IPS-18a (cell line): ENCODE results near the gene SSX2IP.

Experiments
- H3K27ac ChIP-seq: one replicate; pipeline ENCODE4 v1.5.1; 2013; ENCODE audit warnings: low read length
- H3K27me3 ChIP-seq: one replicate; pipeline ENCODE4 v1.6.1; 2013; ENCODE audit warnings: mild to moderate bottlenecking, low read length; ENCODE audit not compliant: control insufficient read depth, insufficient read depth
- H3K36me3 ChIP-seq: one replicate; pipeline ENCODE4 v1.6.1; 2013; ENCODE audit warnings: low read depth, low read length; ENCODE audit not compliant: control insufficient read depth
- H3K4me1 ChIP-seq: one replicate; pipeline ENCODE4 v1.6.1; 2013; ENCODE audit warnings: low read depth, low read length; ENCODE audit not compliant: control insufficient read depth
- H3K4me3 ChIP-seq: one replicate; pipeline ENCODE4 v1.5.1; 2013; ENCODE audit warnings: low read length
- H3K9ac ChIP-seq: one replicate; pipeline ENCODE4 v1.6.1; 2013; ENCODE audit warnings: mild to moderate bottlenecking, low read length, moderate library complexity
- H3K9me3 ChIP-seq: one replicate; pipeline ENCODE4 v1.6.1; 2013; ENCODE audit warnings: low read depth, low read length; ENCODE audit not compliant: control insufficient read depth

Gene SSX2IP

GRCh38 chr1:84632673-84633434 is 57.4 kb downstream of the SSX2IP start:
- Histone ChIP-seq H3K27me3 (no peaks in the 10 kb centered on the region), H3K36me3 (no peaks in the 10 kb centered on the region), H3K4me3 (no peak overlapping the region), H3K4me1 (no peaks in the 10 kb centered on the region), H3K27ac (no peak overlapping the region), H3K9me3 (no peaks in the 10 kb centered on the region), H3K9ac (no peak overlapping the region)

GRCh38 chr1:84632137-84632536 is 58.1 kb downstream of the SSX2IP start:
- H3K9me3 ChIP-seq = no peaks in the 10 kb centered on the region
- H3K27me3 ChIP-seq = no peaks in the 10 kb centered on the region

GRCh38 chr1:84624876-84625275 is 65.4 kb downstream of the SSX2IP start:
- Histone ChIP-seq H3K36me3 (no peaks in the 10 kb centered on the region), H3K27ac (no peak overlapping the region), H3K4me3 (no peak overlapping the region), H3K4me1 (no peaks in the 10 kb centered on the region), H3K9ac (no peak overlapping the region), H3K9me3 (no peaks in the 10 kb centered on the region), H3K27me3 (no peaks in the 10 kb centered on the region)

More at GRCh38 chr1:84632137-84632536, 58.1 kb downstream of the SSX2IP start:
- H3K9ac ChIP-seq = no peak overlapping the region
- no peak overlapping the region for H3K4me3 ChIP-seq
- no peaks in the 10 kb centered on the region for H3K4me1 ChIP-seq
- no peaks in the 10 kb centered on the region for H3K36me3 ChIP-seq
- no peak overlapping the region for H3K27ac ChIP-seq

GRCh38 chr1:84621553-84621952 is 68.7 kb downstream of the SSX2IP start:
- no peaks in the 10 kb centered on the region for H3K4me1 ChIP-seq
- no peak overlapping the region for H3K27ac ChIP-seq
- no peaks in the 10 kb centered on the region for H3K27me3 ChIP-seq
- no peaks in the 10 kb centered on the region for H3K9me3 ChIP-seq
- no peak overlapping the region for H3K9ac ChIP-seq
- H3K4me3 ChIP-seq = no peak overlapping the region
- H3K36me3 ChIP-seq = no peaks in the 10 kb centered on the region

- Histone ChIP-seq H3K27me3 (no peaks in the 10 kb centered on the region), H3K4me3 (peak overlapping the region; percentile 61), H3K9ac (no peak overlapping the region), H3K27ac (no peak overlapping the region), H3K9me3 (no peaks in the 10 kb centered on the region), H3K4me1 (no peaks in the 10 kb centered on the region), H3K36me3 (no peaks in the 10 kb centered on the region)
These were observed 69.4 kb downstream of the SSX2IP start for GRCh38 chr1:84620720-84621313.

GRCh38 chr1:84619383-84620102 is 70.7 kb downstream of the SSX2IP start:
- H3K9ac ChIP-seq = no peak overlapping the region
- H3K4me3 ChIP-seq = no peak overlapping the region
- H3K36me3 ChIP-seq = no peaks in the 10 kb centered on the region
- H3K9me3 ChIP-seq = no peaks in the 10 kb centered on the region
- no peaks in the 10 kb centered on the region for H3K4me1 ChIP-seq
- H3K27me3 ChIP-seq = no peaks in the 10 kb centered on the region
- no peak overlapping the region for H3K27ac ChIP-seq

GRCh38 chr1:84617349-84617748 is 72.9 kb downstream of the SSX2IP start:
- Histone ChIP-seq H3K27me3 (no peaks in the 10 kb centered on the region), H3K4me1 (no peaks in the 10 kb centered on the region), H3K27ac (no peak overlapping the region), H3K36me3 (no peaks in the 10 kb centered on the region), H3K4me3 (no peak overlapping the region), H3K9ac (no peak overlapping the region), H3K9me3 (peaks cover 8% of the 10 kb centered on the region)

- Histone ChIP-seq H3K4me1 (no peaks in the 10 kb centered on the region), H3K9me3 (peaks cover 8% of the 10 kb centered on the region), H3K27me3 (no peaks in the 10 kb centered on the region), H3K36me3 (no peaks in the 10 kb centered on the region), H3K4me3 (no peak overlapping the region), H3K27ac (no peak overlapping the region), H3K9ac (no peak overlapping the region)
These were observed 74.5 kb downstream of the SSX2IP start for GRCh38 chr1:84615790-84616189.

- Histone ChIP-seq H3K9ac (no peak overlapping the region), H3K27ac (no peak overlapping the region), H3K9me3 (peaks cover 8% of the 10 kb centered on the region), H3K4me1 (no peaks in the 10 kb centered on the region), H3K36me3 (no peaks in the 10 kb centered on the region), H3K4me3 (no peak overlapping the region), H3K27me3 (no peaks in the 10 kb centered on the region)
These were observed 76.4 kb downstream of the SSX2IP start for GRCh38 chr1:84613887-84614286.

GRCh38 chr1:84613026-84613425 is 77.2 kb downstream of the SSX2IP start:
- Histone ChIP-seq H3K4me3 (no peak overlapping the region), H3K27me3 (no peaks in the 10 kb centered on the region), H3K36me3 (no peaks in the 10 kb centered on the region), H3K9me3 (peaks cover 8% of the 10 kb centered on the region), H3K9ac (no peak overlapping the region), H3K4me1 (no peaks in the 10 kb centered on the region), H3K27ac (no peak overlapping the region)

- H3K27ac ChIP-seq = no peak overlapping the region
- no peaks in the 10 kb centered on the region for H3K36me3 ChIP-seq
- no peak overlapping the region for H3K9ac ChIP-seq
These were observed 78.5 kb downstream of the SSX2IP start for GRCh38 chr1:84611796-84612195.

More at GRCh38 chr1:84611796-84612195, 78.5 kb downstream of the SSX2IP start:
- Histone ChIP-seq H3K4me3 (no peak overlapping the region), H3K4me1 (no peaks in the 10 kb centered on the region), H3K9me3 (peaks cover 13% of the 10 kb centered on the region), H3K27me3 (no peaks in the 10 kb centered on the region)
